Fibroblast of the conjunctiva (primary cell): ENCODE measurements around the gene SYT8.

Source experiments
- DNase-seq: peaks from one replicate; pipeline ENCODE4 v3.0.0-alpha.2; 2010; ENCODE audit warnings: low read depth

The SYT8 gene

DNA sequence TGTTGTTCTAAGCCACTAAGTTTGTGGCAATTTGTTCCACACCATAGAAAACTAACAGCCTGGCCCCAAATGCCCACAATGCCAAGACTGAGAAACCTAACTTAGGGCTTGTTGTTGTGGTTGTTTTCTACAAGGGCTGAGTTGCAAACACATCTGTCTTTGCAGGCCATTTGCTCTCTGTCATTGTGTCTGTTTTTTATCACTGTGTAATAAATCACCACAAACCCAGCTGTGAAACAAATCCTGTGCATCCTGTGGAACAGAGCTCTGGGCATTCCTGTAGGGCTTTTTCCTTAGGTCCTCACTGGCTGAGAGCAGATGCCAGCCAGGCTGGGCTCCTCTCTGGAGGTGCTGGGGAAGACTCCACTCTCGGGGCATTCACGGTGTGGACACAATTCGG, 15.7 kb upstream of the SYT8 start:
- DNase-seq = no peak

DNA sequence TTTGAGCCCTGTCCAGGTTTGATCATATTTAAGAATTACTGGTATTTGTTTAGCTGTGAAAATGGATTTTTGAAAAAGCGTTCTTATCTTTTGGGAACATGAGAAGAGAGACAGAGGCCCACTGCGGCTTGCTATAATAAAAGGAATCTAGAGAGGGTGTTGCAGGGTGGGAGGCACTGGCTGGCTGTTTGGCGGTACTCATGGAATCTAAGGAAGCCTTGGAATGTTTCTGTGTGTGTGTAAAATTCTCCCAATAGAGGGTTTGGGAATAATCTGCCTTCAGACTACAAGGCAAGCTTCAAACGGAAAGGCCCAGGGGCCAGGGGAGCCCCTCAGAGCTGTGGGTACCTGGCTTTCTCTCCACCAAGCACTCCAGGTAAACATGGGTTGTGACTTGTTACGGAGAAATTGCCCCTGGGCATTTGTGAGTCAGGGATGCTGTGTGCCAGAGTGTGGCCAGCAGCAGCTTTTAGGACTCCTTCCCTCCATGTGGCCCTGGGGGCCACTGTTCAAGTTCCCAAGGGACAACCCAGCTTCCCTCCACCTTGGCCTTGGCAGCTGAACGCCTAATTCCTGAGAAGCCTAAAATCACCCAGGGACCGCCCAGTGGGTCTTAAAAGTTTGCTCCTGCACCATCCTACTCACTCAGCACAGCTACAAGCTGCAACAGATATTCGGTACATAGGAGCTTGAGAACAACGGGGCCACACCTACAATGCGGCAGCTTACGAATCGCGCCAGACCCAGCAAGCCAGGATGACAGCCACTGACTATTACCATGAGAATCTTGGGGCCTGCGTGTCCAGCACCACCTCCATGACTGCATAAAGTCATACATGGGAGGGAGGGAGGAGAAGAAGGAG, 14.1 kb upstream of the SYT8 start:
- DNase-seq = no peak

DNA sequence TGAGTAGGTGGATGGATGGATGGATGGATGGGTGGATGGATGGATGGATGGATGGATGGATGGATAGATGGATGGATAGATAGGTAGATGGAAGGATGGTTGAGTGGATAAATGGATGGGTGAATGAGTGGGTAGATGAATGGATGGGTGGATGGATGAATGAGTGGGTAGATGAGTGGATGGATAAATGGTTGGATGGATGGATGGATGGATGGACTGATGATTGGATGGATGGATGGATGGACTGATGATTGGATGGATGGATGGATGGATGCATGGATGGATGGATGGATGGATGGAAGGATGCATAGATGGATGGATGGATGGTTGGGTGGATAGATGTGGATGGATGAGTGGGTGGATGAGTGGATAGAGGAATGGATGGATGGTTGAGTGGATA, 13.2 kb upstream of the SYT8 start:
- DNase-seq = no peak

DNA sequence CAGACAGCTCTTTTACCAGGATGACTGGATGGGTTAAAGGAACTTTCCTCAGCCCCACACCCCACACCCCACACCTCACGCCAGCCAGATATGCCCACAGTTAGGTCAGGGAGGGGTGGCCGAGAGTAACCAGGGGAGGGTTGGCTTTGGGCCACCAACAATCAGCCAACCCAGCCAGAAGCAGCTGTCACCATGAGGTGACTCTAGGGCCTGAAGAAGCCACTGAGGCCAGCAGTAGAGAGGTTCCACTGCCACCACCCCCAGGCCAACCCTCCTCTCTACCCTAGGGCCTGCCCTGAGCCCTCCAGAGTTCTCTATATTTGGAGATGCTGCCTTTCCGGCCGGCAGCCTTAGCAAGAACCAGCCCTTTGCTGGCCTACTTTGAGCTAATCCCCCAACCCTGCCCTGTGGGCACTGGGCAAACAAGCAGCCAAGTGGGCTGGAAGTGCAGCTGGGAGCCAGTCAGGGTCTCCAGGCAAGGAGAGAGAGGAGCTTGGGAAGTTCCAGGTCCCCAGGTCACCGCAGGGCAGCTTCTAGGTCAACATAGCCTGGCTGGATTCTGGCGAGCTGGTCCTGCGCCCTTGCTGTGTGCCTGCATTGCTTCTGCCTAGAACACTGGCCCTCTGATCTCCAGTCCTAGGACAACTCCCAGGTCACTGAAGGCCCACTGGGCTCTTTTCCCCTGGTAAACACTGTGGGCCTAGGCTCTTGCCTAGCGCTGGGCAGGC, 12.0 kb upstream of the SYT8 start:
- DNase-seq = no peak

DNA sequence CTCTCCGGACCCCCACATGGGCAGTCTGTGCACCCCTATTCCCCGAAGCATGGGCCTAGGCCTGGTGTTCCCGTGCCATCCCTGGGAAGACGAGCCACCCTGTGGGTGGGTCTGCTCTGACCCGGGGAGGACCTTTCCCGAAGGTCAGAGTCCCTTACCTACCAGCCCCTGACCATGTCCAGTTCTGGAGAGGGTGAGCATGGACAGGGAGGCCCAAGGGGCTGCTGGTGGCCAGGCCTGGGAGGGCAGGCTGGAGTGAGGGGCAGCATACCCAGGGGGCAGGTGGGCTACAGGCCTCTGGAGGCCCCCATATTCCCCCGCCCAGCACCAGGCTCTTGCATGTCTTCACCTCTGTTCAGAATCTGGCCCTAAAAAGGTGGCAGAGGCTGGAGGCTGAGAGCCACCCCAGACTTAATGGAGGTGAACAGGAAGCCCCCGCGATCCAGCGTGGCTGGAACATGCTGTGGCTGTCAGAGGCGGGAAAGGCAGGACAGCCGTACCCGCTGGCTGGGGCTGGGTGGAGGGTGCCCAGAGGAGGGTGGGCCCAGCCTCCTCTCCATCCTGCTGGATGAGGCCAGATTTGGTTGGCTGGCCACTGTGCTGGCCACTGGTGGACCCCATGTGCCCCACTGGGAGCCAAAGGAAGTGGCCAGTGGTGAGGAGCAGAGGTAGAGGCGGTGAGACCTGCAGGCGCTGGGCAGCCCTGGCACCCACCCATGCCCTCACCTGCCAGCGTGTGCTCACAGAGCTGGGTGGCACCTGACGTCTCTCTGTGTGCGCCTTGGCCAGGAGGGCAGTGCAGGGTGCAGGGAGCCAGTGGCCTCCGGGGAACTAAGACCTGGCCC, 11.2 kb upstream of the SYT8 start:
- no peak for DNase-seq

DNA sequence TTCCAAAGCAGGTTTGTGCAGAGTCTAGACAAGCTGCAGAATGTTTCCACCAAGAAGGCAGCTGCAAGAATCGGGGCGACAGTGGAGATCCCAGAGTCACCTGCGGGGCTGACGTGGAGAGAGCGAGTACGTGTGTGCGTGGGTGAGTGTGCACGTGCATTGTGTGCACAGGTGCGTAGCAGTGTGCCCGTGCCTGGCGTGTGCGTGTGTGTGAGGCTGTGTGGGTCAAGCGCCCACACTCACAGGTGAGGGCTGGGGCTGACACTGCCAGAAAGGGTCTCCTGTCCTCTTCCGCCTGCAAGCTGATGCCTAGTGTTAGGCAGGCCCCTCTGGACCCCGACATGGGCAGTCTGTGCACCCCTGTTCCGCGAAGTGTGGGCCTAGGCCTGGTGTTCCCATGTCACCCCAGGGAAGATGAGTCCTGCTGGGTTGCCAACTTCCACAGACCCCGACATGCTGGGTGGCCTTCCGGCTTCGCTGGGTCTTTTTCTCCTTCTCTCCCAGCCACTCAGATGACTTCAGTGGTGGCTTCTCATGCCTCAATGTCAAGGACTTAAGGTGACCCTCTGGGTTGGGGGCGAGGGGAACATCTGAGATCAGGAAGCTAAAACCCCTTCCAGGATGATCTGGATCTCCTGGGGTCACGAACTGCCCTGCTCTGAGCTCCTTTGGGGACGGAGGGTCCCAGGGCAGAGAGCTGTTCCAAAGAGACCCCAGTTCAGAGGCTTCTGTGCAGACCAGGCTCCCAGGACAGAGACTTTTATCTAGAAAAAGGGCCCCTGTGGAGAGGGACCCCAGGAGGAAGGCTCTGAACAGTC, 10.4 kb upstream of the SYT8 start:
- DNase-seq = no peak

DNA sequence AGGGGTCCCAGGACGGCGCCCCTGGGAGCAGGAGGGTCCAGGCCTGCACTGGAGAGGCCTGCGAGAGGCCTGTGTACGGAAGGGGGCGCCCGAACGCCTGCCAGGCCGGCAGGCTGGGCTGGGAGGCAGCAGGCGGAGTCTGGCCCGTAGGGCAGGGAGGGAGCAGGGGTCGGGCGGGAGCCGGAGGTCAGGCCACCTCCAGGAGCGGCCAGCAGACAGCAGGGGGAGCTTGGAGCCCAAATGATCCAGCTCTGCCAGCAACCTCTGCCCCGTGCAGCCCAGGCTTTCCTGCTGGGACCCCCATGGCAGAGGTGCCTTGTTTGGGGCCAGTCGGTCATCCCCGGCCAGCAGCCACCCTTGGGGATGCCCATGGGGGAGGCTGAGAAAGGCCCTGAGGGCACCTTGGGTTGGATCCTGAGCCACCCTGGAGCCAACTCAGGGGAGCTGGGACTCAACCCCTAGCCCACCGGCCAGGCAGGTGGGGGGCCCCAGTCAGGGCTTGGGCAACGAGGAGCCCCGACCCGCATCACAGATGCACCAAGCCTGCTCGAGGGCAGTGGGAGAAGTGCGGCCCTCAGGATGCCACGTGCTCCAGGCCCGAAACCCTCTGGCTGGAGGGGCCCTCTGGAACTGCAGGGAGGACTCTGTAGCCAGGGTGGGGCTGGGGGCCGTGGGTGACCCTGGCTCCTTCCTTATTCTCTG, 9.6 kb upstream of the SYT8 start:
- no peak for DNase-seq

DNA sequence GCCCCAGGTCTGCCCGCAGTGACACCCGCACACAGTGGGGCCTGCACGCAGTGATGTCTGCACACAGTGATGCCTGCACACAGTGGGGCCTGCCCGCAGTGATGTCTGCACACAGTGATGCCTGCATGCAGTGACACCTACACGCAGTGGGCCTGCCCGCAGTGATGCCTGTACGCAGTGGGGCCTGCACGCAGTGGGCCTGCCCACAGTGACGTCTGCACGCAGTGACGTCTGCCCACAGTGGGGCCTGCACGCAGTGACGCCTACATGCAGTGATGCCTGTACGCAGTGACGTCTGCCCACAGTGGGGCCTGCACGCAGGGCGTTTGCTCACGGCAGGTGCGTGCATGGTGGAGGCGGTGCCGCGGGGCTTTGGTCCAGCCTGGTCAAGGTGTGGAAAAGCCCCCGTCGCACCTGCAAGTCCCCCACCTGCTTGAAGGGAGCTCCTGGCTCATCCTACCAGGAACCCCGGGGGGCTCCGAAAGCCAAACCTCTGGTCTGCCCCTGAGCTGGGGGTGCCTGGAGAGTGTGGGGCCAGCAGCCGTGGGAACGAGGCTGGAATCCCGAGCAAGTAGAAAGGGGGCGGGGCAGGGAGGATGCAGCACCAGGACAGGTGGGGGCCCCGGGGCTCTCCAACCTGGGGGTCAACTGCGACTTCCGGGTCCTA, 8.9 kb upstream of the SYT8 start:
- no peak for DNase-seq

DNA sequence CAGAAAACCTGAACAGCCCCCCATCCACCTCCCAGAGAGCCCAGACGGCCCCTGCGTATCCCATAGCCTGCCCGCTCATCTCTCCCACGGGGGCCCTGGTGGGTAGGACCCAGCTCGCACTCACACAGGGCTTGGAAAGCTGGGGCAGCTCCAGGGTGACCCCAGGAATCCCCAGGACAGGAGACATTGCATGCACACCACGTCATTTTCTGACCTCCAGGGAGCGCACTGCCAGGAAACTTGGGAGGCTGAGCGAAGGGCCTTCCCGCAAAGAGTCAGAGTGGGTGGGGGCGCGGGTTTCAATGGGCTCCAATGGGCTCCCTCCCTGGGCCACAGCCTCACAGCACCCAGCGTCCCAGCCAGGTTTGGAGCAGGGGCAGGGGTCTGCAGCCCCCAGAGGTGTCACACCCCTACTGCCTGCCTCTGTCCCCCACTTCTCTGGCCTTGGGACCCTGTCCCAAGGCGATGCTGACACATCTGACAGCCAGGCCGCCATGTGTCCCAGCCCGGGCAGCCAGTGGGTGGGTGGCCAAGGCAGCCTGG, 8.2 kb upstream of the SYT8 start:
- DNase-seq = no peak

DNA sequence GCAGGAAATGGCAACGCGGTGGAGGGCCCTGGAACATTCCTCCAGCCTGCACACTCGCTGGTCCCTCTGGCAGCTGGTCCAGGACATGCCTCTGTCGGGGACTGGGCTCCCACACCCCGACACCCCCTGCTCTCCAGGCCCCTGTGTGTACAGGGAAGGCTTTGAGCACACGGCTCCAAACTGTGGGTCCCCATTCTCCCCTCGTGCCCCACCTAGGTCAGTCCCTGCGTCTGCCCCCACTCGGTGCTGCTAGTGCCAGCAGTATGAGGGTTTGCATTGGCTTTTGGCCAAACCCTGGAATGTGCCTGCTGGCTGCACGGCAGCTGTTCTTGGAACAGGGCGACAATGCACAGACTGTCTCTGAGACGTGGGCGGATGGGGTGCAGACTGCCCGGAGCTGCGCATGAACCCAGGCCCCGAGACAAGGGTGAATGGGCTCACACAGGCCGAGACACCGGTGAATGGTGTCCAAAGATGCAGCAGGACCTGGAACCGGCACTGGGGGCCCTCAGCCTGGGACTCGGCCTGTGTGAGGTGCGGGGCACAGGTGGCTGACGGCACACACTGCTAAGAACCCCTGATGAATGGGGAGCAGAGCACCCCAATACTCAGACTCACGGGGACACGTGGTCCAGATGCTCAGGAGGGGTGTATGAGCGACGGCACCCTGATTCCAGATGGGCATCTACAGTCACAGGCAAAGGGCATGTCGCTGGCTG, 7.5 kb upstream of the SYT8 start:
- peak; percentile 21 for DNase-seq

DNA sequence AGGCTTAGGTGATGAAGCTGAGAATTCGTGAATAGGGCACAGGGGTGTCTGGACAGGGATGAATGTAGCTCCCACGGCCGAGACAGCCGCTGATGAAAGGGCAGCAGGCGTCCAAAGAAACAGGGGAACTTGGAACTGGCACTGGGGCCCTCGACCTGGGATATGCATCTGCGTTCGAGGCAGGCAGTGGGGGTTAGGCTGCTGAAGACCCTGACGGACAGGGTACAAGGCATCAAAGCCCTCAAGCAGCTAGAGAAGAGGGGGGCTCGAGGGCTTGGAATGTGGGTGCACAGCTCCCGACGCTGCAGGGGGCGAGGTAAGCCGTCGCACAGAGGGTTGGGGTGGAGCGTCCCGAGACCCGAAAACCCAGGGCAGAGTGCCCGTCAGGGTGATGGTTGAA, 6.9 kb upstream of the SYT8 start:
- DNase-seq = no peak

DNA sequence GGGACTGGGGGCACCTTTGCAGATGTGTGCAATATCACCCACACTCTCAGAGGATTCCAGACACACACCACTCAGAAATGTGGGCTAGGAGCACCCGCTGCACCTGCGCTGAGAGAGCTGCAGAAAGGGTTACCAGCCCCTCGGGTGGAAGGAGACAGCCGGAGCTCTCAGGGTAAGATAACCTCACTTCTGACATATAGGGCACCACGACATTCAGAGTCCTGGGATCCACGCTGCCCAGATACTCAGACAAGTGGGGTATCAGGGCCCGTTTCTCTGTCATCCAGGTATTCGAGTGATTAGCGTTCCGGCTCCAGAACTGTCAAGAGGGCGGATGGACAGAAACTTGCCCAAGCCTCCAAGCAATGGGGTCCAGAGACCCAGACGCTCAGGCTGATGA, 6.2 kb upstream of the SYT8 start:
- DNase-seq = no peak

DNA sequence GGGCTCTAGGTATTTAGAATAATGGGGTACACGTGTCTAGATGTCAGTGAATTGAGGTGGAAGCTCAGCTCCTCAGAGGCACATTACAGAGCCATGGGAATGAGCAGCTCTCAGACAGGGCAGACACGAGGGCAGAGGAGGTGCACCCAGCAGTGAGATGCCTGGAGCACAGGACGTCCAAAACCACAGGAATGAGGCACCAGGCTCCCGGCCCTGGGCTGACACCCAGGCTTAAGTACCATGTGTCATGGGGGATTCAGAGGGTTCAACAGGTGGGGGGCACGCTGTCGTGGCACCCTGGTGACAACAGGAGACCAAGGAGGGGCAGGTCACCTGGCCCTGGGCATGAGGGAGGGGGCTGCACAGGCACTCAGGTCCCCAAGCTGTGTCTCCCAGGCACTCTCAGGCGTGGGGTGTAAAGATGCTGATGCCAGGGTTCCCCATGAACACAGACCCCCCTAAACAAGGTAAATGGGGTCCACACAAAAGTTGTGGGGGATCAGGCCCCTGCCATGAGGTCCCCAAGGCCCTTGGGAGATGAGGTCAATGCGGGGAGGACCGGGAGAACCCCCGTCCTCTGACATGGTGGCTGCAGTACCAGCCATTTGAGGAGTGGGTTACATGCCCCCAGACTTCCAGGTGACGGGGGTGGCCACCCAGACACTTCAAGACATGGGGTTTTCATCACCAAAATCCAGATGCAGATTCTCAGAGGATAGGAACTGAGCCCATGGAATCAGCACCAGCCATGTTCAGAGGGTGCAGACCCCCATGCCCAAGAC, 5.6 kb upstream of the SYT8 start:
- no peak for DNase-seq

DNA sequence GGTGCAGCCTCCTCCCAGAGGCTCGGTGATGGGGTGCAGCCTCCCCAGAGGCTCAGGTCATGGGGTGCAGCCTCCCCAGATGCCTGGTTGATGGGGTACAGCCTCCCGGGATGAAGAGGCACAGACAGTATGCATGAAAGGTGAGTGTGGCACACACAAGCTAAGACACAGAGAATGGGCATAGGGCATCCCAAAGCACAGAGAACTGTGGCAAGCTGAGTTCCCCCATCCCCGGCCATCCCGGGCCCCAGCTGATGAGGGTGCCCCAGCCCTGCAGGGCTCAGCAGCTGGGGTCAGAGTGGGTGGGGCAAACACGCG, 4.8 kb upstream of the SYT8 start:
- DNase-seq = no peak

DNA sequence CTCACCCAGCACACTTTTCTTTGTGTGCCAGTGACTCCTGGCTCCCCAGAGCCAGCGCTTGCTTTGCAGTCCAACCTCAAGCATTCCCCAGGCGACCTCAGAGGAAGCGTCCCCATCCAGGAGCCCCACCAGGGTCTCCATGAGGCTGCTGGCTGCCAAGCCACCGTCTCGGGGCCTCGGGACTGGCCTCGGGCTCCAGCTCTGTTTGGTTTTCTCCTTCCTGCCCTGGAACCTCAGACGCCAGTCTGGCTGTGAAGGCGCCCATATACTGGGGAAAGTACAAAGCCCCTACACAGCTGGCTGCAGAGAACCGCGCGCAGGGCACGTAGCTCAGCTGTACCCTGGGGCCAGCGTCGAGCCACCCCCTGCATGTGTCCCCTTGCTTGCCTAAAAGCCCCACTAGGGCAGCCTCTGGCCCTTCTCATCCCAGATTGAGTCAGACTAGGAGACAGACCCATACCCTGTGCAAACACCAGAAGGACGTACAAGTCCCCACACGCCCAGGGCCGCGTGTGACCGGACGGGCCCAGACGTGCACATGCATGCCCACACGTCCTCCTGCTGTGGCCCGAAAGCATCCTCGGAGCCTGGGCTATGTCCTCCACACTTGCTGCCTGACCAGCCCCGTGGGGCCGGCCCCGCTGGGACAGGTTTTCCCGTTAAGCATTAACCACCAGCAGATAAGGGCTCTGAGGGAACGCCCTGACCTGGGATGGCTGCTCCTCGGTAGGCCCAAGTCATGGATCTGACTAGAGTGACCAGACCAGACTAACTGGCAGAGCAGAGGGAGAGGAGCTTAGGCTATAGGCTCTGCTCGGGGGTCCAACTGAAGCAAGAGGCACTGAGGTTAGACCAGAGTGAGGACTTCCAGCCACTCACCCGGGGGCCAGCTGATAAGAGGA, 4.2 kb upstream of the SYT8 start:
- no peak for DNase-seq

DNA sequence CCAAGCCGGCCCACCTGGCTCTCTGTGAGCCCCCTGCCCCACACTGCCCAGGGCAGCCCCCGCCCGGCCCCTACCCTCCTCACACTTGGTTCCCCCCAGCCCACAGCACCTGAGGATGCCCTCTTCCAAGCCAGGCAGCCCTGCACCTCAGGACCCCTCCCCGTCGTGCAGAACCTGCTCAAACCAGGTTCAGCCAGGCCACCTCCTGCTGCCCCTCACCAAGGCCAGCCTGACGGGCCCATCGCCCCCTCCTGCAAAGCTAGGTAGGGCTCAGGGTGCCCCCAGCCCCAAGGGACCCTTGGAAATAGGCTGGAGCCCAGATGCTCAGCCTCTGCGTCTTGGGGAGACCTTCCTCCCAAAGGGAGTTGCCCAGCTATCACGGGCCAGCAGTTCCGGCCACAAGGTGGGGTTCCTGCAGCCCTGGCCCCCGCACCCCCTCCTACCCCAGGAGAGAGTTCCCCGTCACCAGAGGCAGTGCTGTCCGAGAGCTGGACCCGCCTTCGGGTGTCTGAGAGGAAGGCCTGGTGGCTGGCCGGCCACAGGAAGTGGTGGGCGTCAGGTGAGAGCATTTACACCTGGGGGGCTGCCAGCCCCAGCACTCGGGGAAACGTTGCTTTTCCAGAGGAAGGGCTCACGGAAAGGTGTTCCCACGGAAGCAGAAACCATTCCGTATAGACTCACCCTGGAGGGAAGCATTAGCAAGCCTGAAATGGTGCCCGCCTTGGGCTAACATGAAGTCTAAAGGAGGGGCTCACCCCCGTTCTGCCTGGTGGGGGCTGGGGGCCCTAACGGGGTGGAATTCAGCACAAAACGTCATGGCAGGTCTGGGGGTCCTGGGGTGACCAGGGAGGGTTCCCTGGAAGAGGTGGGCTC, 3.2 kb upstream of the SYT8 start:
- no peak for DNase-seq
